GM18519 (cell line): Measurements from ENCODE around the gene PGAM5.
A peak's percentile ranks its signal among the peaks of the same experiment; 100 is the strongest.
"Not testable (repeated sequence)": the region's sequence is repeated elsewhere in the genome, so short reads cannot be mapped to it uniquely, and the experiment has no call there.

Experiments
- ATAC-seq: cut with Tn5 transposase; IDR thresholded peaks from one replicate; pipeline ENCODE4 v1.9.1; 2021; ENCODE audit warnings: mild to moderate bottlenecking, moderate library complexity; ENCODE audit not compliant: unreplicated experiment, low FRiP score

Gene PGAM5

DNA sequence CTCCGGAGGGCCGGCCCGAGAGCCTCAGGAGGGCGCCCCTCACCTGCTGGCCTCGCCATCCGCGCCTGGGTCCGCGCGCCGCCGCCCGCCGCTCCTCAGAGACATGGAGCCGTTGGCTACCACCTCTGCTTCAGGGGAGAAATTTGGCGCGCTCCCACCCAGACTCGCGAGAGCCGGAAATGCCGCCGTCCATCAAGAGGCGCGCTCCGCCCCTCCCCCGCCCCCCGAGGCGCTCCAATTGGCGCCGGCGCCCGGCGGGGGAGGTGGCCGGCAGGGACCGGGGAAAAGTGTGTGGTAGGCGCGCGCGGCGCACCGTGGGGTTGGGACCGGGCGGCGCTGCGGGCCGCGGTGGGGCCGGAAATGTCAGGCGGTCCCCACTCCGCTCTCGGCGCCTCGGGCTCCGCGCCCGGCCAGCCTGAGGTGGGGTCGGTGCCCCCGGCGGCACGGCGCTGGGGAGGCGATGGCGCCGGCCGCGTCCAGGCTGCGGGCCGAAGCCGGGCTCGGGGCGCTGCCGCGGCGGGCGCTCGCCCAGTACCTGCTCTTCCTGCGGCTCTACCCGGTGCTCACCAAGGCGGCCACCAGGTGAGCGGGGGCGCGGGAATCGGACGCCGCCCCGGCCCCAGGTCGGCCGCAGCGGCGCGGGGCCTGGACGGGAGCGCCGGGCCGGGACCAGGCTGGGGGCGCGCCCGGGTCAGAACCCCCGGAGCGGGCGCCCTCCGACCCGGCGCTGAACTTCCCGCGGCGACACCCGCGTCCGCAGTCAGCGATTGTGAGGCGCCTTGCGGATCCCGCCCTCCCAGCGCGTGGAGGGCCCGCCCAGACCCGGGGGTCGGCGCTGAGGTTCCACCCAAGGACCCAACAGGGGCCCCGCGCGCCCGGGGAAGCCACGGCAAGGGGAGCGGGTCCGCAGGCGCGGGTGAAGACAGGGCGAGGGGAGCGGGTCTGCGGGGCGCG is 23.2 kb upstream of the PGAM5 start, which contains the start of the genes POLE and PXMP2:
POLE (minus strand) TSS at position 132 of the 954 bp plus-strand sequence; CDS start at position 105, 27 bp downstream.
PXMP2 (plus strand) TSS at position 377 of the 954 bp plus-strand sequence; CDS start at position 461, 84 bp downstream.
- ATAC-seq: peak; percentile 83

DNA sequence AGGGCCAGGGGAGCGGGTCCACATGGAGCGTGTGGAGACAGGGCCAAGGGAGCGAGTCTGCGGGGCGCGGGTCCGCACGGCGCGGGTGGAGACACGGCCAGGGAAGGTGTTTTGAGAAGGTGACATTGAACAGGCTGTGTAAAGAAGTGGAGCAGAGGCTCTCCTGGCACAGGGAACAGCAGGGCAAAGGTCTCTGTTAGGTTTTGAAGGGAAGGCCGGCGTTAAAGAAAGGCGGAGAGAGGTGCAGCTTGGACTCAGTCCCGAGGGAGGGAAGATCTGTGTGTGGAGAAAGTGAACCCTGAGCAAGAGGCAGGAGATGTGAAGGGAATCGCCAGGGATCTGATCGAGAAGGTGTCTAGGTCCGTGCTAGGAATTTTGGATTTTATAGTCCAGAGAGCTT is 21.4 kb upstream of the PGAM5 start:
- ATAC-seq: no peak

DNA sequence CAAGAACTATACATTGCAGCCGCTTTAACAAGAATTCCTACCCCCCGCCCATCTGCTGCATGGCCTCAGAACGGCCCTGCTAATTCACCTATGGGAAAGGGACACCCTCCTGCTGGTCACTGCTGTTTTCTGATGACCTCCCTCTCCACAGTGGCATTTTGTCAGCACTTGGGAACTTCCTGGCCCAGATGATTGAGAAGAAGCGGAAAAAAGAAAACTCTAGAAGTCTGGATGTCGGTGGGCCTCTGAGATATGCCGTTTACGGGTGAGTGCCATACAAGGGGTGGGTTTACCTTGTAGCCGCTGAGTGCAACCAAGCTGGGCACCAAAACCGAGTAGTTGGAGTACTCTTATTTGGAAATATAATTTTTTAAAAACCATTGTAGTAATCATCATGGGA is 20.5 kb upstream of the PGAM5 start:
- ATAC-seq: no peak

DNA sequence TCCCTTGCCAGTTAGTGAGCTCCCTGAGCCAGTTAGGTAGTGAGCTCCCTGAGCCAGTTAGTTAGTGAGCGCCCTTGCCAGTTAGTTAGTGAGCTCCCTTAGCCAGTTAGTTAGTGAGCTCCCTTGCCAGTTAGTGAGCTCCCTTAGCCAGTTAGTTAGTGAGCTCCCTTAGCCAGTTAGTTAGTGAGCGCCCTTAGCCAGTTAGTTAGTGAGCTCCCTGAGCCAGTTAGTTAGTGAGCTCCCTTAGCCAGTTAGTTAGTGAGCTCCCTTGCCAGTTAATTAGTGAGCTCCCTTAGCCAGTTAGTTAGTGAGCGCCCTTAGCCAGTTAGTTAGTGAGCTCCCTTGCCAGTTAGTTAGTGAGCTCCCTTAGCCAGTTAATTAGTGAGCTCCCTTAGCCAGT is 18.6 kb upstream of the PGAM5 start:
- not testable (repeated sequence) for ATAC-seq

DNA sequence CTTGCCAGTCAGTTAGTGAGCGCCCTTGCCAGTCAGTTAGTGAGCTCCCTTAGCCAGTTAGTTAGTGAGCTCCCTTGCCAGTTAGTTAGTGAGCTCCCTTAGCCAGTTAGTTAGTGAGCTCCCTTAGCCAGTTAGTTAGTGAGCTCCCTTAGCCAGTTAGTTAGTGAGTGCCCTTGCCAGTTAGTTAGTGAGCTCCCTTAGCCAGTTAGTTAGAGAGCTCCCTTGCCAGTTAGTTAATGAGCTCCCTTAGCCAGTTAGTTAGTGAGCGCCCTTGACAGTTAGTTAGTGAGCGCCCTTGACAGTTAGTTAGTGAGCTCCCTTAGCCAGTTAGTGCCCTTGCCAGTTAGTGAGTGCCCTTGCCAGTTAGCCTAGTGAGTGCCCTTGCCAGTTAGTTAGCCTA is 15.8 kb upstream of the PGAM5 start:
- not testable (repeated sequence) for ATAC-seq

DNA sequence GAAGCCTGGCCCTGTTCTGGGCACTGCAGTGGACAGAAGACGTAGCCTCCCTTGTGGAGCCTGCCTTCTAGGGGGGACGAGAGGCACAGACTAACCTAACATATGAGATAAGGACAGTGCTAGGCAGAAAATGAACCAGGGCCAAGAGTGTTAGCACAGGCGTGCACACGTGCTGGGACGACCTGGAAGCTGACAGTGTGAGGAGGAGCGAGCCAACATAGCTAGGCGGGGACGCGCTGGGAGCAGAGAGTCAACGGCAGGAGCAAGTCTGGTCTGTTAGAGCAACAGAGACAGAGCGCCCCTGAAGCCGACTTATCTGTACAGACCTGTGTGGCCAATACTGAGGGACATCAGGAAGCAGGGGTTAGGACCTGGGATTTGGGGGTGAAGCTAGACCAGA is 15.2 kb upstream of the PGAM5 start:
- no peak for ATAC-seq

DNA sequence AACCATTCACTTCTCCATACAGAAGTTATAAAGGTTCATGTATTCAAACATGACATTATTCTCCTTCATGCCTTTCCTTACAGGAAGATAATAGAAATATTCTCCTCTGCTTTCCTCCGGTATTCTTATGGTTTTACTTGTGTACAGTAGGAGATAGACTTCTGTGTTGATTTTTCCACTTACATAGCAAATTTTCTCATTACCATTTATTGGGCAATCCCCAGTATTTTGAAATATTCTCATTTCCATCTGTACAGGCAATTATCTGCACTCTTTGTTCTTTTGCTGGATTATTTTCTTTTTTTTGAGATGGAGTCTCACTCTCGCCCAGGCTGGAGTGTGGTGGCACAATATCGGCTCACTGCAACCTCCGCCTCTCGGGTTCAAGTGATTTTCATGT is 12.3 kb upstream of the PGAM5 start:
- ATAC-seq: no peak

DNA sequence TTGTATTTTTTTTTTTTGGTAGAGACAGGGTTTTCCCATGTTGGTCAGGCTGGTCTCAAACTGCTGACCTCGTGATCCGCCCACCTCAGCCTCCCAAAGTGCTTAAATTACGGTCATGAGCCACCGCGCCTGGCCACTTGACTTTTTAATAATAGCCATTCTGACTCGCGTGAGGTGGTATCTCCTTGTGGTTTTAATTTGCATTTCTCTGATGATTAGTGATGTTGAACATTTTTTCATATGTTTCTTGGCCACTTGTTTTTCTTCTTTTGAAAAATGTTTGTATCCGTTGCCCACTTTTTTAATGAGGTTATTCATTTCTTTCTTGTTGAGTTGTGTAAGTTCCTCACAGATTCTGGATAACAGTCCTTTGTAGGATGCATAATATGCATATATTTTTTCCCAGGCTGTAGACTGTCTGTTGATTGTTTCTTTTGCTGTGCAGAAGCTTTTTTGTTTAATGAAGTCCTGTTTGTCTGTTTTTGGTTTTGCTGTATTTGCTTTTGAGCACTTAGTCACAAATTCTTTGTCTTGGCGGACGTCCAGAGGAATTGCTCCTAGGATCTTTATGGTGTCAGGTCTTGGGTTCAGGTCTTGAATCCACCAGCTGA is 10.3 kb upstream of the PGAM5 start:
- no peak for ATAC-seq

DNA sequence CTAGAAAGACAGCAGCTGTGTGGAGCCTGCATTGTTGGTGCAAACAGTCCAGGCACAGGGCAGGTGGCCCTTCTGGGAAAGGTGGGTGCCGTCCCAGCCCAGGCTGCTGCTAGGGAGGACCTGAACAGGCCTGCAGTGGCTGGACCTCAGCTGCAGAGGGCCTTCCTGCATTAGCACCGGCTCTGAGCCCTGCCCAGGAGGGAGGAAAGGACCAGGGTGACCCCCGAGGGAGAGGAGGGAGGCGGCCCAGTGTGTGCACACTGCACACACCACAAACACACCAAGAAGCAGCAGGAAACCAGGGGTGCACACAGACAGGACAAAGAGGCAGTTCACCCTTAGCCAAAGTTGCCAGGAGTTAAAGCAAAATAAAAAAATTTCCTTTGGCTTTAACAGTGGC is 8.0 kb upstream of the PGAM5 start:
- ATAC-seq: no peak

DNA sequence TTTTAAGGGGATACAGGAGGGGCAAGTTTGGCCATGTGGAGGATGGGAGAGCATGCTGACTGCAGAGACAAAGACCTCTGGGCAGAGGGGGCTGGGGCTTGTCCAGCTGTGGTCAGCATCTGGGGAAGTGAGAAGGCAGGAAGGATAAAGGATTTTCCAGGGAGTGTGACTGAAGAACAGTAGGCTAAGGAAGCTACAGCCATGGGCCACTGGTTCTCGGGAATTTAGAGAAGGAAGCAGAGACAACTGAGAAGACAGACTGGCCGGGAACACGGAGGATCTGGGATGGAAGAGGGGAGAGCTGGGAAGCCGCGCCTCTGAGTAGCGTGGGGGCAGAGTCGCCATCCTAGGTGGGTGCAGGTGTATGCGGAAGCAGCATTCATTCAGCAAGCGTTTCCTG is 7.0 kb upstream of the PGAM5 start:
- no peak for ATAC-seq

DNA sequence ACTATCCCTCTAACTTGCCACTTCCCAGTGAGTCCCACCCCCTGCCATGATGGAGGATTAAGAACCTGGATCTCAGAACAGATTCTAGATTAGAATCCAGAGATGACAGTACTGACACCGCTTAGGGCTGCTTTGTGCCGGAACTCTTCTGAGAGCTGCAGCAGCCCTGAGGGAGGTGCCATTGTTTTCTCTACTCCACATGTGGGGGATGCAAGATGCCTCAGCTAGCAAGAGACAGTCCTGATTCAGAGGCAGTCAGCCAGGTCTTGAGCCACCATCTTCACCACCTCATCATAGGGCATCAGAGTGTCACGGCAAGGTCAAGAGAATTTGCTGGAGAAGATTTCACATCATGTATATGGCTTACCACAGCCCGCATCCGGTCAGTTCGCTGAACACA is 3.4 kb upstream of the PGAM5 start:
- no peak for ATAC-seq

DNA sequence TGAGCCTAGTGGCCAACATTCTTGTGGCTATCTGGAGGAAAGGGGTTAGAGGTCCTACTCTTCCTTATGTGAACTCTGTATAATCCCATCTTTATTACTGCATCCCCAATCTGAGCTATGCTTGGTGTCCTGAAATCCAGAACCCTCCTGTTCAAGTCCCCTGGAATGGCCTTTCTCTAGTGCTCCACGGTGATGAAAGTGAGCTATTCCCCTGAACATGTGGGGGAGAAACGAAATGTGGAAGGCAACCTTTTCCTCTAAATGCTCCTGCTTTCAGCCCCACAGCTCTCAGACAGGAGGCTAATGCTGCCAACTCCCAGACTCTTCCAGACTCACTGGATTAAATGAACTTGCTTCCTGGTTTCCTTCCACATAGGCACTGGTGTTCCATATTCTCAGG is 2.5 kb upstream of the PGAM5 start:
- ATAC-seq: no peak

DNA sequence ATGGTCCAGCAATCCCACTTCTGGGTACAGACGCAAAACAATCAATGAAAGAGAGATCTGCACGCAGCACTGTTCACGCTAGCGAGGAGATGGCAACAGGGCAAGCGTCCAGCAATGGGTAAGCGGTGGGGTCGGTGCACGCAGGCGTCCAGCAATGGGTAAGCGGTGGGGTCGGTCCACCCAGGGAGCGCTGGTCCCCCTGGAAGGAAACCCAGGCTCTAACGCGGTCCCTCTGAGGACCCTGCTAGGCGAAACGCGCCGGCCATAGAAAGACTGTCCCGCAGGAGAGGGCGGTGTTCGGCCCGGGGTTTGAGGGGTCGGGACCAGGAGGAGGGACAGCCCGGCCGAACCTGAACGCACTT is 618 bp upstream of the PGAM5 start:
- no peak for ATAC-seq

DNA sequence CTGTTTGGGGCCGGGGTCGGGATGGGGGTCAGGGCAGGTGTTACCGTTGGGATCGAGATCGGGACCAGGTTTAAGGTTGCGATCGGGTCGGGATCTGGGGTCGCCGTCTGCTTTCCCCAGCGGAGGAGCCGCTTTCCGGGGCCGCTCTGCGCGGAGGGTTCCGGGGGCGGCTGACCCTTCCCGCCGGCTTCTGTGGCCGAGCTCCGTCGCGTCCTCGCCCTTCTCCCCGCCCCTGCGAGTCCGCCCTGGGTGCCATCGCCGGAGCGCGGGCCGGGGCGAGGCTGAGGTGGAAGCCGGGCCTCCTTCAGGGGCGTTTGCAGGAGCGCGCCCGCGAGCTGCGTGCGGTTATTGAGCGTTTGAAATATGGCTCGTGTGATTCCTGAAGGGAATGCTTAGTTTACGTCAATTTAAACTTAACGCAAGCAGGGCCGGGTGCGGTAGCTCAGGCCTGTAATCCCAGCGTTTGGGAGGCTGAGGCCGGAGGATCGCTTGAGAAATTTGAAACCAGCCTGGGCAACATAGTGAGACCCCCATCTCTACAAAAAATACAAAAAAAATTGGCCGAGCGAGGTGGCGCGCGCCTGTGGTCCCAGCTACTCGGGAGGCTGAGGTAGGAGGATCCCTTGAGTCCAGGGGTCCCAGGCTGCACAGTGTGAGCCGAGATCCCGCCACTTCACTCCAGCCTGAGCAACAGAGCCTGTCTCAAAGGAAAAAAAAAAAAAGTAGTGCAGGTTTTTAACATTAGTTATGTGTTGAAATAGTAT is 620 bp downstream of the PGAM5 start:
- ATAC-seq: no peak

DNA sequence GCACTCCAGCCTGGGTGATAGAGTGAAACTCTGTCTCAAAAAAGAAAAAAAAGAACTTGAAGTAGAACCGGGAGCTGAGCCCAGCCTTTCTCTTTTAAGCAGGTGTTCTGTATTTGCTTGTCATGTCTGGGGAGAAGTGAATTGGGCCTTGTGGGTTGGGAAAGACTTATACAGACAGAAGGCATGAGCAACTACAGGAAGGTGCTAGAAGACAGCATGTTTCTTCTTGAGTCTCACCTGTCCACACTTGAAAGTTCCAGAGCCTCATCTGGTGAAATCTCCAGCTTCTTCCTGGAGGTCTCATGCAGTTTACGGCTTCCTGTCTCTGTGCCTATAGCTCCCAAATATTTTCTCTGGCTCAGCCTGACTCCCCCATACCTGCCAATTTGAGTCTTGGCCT is 2.5 kb downstream of the PGAM5 start:
- no peak for ATAC-seq

DNA sequence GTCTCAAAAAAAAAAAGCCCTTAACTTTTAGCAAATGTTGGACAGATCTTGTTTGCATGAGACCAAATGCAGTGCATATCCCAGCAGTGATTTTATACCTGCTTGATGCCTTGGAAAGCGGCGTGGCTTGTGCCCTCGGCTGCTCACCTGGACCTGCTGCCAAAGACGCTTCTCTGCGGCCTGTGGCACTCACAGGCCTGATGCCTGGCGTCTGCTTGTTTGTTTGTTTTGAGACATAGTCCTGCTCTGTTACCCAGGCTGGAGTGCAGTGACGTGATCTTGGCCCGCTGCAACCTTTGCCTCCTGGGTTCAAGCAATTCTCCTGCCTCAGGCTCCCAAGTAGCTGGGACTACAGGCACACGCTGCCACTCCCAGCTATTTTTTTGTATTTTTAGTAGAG is 5.2 kb downstream of the PGAM5 start:
- ATAC-seq: no peak

DNA sequence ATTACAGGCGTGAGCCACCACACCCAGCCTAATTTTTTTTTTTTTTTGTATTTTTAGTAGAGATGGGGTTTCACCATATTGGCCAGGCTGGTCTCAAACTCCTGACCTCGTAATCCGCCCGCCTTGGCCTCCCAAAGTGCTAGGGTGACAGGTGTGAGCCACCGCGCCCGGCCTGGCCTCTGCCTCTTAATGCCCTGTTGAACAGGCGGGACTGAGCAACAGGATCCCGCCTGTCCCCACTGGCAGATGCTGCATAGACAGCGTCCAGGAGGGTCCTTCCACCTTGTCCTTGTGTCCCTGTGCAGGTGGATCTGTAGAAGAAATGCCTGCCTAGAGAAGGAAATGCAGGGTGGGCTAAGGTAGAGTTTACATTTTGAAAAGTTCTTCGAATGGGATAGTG is 5.7 kb downstream of the PGAM5 start:
- ATAC-seq: no peak

DNA sequence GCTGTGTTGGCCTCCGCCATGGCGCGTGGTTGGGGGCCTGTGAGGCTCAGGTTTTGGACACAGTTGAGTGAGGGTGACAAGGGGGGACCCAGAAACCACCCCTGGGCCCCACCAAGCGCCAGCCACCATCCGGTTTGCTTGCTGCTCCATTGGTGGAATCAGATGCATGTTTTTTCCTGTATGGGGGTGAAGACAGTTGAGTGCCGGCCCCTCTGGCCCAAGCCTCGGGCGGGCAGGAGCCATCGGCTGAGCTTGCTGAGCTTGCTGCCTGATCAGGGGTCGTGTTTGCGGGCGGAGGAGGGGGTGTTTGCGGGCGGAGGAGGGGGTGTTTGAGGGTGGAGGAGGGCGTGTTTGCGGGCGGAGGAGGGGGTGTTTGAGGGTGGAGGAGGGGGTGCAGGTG is 6.4 kb downstream of the PGAM5 start:
- ATAC-seq: no peak

DNA sequence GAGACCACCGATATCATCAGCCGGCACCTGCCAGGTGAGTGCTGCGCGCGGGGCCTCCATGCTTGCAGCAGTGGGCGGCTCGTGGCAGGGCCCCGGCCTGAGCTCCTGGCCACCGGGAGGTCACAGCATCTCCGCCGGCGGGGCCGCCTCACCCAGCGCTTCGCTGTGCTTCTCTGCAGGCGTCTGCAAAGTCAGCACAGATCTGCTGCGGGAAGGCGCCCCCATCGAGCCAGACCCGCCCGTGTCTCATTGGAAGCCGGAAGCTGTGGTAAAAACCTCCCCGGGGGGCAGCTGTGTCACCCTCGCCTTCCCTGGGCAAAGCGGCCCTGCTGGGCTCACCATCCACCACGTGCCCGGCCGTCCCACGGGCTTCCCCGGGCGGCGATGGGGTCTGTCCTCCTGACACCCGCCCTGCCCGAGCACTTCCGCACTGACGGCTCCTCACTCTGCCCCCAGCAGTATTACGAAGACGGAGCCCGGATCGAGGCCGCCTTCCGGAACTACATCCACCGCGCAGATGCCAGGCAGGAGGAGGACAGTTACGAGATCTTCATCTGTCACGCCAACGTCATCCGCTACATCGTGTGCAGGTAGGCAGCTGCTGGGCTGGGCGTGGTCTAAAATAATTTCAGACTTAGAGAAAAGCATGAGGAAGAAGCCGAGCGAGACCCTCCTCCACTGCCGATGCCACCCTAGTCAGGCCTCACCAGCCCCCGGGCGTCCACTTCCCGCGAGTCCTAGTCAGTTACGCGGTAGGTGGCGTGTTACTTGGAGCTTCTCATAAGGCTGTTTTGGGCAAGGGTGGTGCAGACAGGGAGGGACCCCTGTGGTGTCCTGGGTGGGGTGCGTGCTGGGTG is 7.1 kb downstream of the PGAM5 start:
- ATAC-seq: no peak

DNA sequence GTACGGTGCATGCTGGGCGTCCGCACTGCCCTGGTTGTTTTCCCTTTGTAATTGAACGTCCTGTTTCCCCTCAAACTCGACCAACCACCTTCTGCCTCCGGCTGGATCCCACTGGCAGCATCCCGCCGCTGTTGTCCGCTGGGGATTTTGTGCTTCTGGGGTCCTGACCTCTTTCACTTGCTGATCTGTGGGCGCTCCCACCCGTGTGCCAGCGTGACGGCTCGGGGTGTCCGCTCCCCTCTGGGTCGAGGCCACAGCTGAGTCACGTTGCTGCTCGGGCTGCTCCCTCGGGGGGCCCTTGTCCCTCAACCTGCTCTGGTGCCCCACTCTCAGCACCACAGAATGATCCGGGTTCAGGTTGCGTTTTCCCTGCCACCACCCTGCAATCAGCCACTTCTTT is 8.0 kb downstream of the PGAM5 start:
- ATAC-seq: no peak
